ENCODE results near the gene PRKCQ.

The PRKCQ gene

DNA sequence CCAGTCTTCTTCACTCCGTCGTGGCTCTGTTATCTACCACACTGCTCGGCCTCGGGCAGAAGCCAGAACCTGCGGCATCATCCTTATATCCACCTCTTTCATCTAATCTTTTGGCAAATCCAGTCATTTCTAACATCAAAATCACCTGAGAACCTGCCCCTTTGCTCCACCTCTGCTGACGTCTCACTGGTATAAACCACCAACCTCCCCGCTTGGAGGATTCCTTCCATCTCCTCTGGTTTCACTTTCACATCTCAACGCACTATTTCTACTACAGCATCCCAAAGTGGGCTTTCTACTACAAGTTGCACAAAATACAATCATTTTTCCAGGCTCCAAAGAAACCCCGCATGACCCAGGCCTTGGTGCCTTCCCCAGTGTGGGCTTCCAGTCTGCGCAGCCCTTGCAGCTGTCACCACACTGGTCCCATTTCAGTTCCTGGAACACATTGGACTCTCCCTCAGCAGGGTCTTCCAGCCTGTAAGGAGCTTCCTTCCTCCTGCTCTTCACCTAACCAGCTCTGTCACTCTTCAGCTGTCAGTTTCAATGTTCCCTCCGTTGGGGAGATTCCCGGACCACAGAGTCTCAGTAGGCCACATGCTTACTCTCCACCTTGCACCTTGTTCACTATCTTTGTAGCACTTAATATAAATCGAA lies 85.0 kb downstream of the PRKCQ start:
- Histone ChIP-seq H3K79me2 (ENCODE audit: insufficient read depth, low read length) (no peaks in the 10 kb centered on the region), H3F3A (ENCODE audit: insufficient read depth) (no peaks in the 10 kb centered on the region), H3K4me2 (ENCODE audit: low read depth, low read length, poor library complexity, severe bottlenecking) (no peak overlapping the region), H3K36me3 (ENCODE audit: low read length) (no peaks in the 10 kb centered on the region), H2AFZ (ENCODE audit: low read depth, low read length, severe bottlenecking) (no peak overlapping the region), H3K9ac (ENCODE audit: low read length) (no peak overlapping the region), H3K4me3 (ENCODE audit: insufficient read depth, low read length, poor library complexity, severe bottlenecking) (no peak overlapping the region), H3K27ac (ENCODE audit: low read depth, low read length) (no peak overlapping the region), H4K20me1 (ENCODE audit: low read depth, low read length) (no peaks in the 10 kb centered on the region), H3K27me3 (ENCODE audit: low read length) (no peaks in the 10 kb centered on the region), H3K9me2 (replicated peaks; ENCODE audit: insufficient read depth, low read length) (no peaks in the 10 kb centered on the region), H3K9me3 (ENCODE audit: insufficient read depth, low read length) (no peaks in the 10 kb centered on the region)
- no peak for TF ChIP-seq EZH2phosphoT487 (conservative IDR thresholded peaks at IDR 0.05; ENCODE audit: low read length)
- TF ChIP-seq, protein P1, sequence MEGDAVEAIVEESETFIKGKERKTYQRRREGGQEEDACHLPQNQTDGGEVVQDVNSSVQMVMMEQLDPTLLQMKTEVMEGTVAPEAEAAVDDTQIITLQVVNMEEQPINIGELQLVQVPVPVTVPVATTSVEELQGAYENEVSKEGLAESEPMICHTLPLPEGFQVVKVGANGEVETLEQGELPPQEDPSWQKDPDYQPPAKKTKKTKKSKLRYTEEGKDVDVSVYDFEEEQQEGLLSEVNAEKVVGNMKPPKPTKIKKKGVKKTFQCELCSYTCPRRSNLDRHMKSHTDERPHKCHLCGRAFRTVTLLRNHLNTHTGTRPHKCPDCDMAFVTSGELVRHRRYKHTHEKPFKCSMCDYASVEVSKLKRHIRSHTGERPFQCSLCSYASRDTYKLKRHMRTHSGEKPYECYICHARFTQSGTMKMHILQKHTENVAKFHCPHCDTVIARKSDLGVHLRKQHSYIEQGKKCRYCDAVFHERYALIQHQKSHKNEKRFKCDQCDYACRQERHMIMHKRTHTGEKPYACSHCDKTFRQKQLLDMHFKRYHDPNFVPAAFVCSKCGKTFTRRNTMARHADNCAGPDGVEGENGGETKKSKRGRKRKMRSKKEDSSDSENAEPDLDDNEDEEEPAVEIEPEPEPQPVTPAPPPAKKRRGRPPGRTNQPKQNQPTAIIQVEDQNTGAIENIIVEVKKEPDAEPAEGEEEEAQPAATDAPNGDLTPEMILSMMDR (IDR thresholded peaks at IDR 0.05; ENCODE audit: insufficient read depth, low read length, poor library complexity, severe bottlenecking): no peak

GRCh38 chr10:6494442-6494819 lies 85.6 kb downstream of the PRKCQ start:
- Histone ChIP-seq H3K27me3 (ENCODE audit: low read length) (no peaks in the 10 kb centered on the region), H3K9me2 (replicated peaks; ENCODE audit: insufficient read depth, low read length) (no peaks in the 10 kb centered on the region), H3F3A (ENCODE audit: insufficient read depth) (no peaks in the 10 kb centered on the region), H3K9ac (ENCODE audit: low read length) (no peak overlapping the region), H3K4me2 (ENCODE audit: low read depth, low read length, poor library complexity, severe bottlenecking) (no peak overlapping the region), H3K36me3 (ENCODE audit: low read length) (no peaks in the 10 kb centered on the region), H4K20me1 (ENCODE audit: low read depth, low read length) (no peaks in the 10 kb centered on the region), H3K79me2 (ENCODE audit: insufficient read depth, low read length) (no peaks in the 10 kb centered on the region), H3K4me3 (ENCODE audit: insufficient read depth, low read length, poor library complexity, severe bottlenecking) (no peak overlapping the region), H3K9me3 (ENCODE audit: insufficient read depth, low read length) (no peaks in the 10 kb centered on the region), H3K27ac (ENCODE audit: low read depth, low read length) (no peak overlapping the region), H2AFZ (ENCODE audit: low read depth, low read length, severe bottlenecking) (no peak overlapping the region)
- TF ChIP-seq, protein P1 (IDR thresholded peaks at IDR 0.05; ENCODE audit: insufficient read depth, low read length, poor library complexity, severe bottlenecking): no peak
- no peak for TF ChIP-seq EZH2phosphoT487 (conservative IDR thresholded peaks at IDR 0.05; ENCODE audit: low read length)

DNA sequence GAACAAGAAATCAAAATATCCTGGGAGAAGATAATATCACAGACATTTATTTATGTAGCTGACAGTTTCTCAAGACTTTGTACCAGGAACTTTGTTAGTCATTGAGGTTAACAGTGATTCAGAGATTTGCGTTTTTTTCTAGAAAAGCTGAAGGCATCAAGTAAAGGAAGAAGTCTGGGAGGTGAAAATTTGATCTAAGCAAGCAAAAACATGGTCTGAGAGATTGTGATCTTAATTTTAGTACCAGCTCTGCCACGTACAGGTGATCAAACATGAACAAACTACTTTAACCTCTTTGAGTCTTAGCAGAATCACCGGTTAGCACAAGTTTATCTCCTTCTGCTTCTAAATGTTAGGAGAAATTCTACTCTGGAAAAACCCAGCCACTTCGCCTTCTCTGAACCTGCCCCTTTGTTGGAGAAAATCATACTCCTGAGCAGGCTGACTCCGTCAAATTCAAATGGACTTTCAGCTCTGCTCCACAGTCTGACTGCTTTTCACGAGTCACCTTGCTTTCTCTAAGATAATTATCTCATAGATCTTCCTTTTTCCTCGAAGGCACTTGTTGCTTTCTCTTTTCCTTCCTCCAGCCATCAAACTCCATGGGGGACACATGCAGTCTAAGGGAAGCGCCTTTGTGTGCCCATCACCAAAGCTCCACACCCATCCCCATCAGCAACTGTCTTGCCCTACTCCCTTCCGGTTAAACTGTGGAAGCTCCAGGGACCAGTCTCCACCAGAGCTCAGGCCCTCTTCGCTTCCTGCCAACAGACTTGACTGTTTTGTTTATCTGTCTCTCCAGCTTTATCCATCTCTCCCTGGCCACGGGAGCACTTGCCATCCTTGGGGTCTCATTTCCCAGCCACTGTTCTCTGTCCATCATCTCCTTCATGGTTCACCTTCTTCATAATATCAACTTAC lies 86.3 kb downstream of the PRKCQ start:
- no peaks in the 10 kb centered on the region for H3K79me2 ChIP-seq (ENCODE audit: insufficient read depth, low read length)
- H3F3A ChIP-seq (ENCODE audit: insufficient read depth): no peaks in the 10 kb centered on the region
- H3K27me3 ChIP-seq (ENCODE audit: low read length): no peaks in the 10 kb centered on the region
- H2AFZ ChIP-seq (ENCODE audit: low read depth, low read length, severe bottlenecking): no peak overlapping the region
- no peak overlapping the region for H3K9ac ChIP-seq (ENCODE audit: low read length)
- H3K4me2 ChIP-seq (ENCODE audit: low read depth, low read length, poor library complexity, severe bottlenecking): no peak overlapping the region
- H4K20me1 ChIP-seq (ENCODE audit: low read depth, low read length): no peaks in the 10 kb centered on the region
- no peaks in the 10 kb centered on the region for H3K9me3 ChIP-seq (ENCODE audit: insufficient read depth, low read length)
- no peaks in the 10 kb centered on the region for H3K36me3 ChIP-seq (ENCODE audit: low read length)
- no peaks in the 10 kb centered on the region for H3K9me2 ChIP-seq (replicated peaks; ENCODE audit: insufficient read depth, low read length)
- no peak for TF ChIP-seq EZH2phosphoT487 (conservative IDR thresholded peaks at IDR 0.05; ENCODE audit: low read length)
- TF ChIP-seq, protein P1 (IDR thresholded peaks at IDR 0.05; ENCODE audit: insufficient read depth, low read length, poor library complexity, severe bottlenecking): no peak
- no peak overlapping the region for H3K27ac ChIP-seq (ENCODE audit: low read depth, low read length)
- no peak overlapping the region for H3K4me3 ChIP-seq (ENCODE audit: insufficient read depth, low read length, poor library complexity, severe bottlenecking)
